Neuron (in vitro differentiated cells): ENCODE data around the gene C1QC.
"Not testable (repeated sequence)": the region's sequence is repeated elsewhere in the genome, so short reads cannot be mapped to it uniquely, and the experiment has no call there.

ENCODE experiments used
- H2AFZ ChIP-seq: one replicate; pipeline ENCODE4 v1.6.1; 2013; ENCODE audit warnings: low read depth, mild to moderate bottlenecking, inconsistent platforms, low read length, moderate library complexity
- H3K27me3 ChIP-seq: one replicate; pipeline ENCODE4 v1.6.1; 2013; ENCODE audit warnings: low read length; ENCODE audit not compliant: insufficient read depth
- H3K36me3 ChIP-seq: one replicate; pipeline ENCODE4 v1.6.1; 2013; ENCODE audit warnings: low read length; ENCODE audit not compliant: insufficient read depth
- H3K4me1 ChIP-seq: one replicate; pipeline ENCODE4 v1.6.1; 2013; ENCODE audit warnings: low read length; ENCODE audit not compliant: insufficient read depth
- H3K4me3 ChIP-seq: 2 replicates; pipeline ENCODE4 v1.5.1; 2013; ENCODE audit warnings: mild to moderate bottlenecking, low read length, moderate library complexity
- H3K9me3 ChIP-seq: one replicate; pipeline ENCODE4 v1.6.1; 2013; ENCODE audit warnings: low read length

Gene C1QC

DNA sequence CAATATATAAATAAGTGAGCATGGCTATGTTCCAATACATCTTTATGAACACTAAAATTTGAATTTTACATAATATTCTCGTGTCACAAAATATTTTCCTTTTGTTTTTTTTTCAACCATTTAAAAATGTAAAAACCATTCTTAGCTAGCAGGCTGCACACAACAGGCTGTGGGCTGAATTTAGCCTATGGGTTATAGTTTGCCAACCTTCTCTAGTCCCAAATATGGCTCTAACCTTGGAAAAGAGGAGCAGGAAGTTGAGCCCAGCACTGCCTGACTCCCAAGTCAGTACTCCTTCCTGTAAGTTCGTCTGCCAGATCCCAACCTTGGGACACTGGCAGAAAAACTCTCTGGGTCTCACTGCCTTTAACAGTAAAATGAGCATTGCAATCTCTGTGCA is 23.0 kb downstream of the C1QC start:
- Histone ChIP-seq H3K36me3 (no peaks in the 10 kb centered on the region), H3K4me3 (no peak overlapping the region), H3K27me3 (peaks cover 6% of the 10 kb centered on the region), H3K4me1 (peaks cover 15% of the 10 kb centered on the region), H3K9me3 (no peaks in the 10 kb centered on the region), H2AFZ (no peak overlapping the region)

GRCh38 chr1:22668840-22669239 is 25.4 kb downstream of the C1QC start:
- not testable (repeated sequence) for H3K9me3 ChIP-seq, H3K36me3 ChIP-seq, H3K27me3 ChIP-seq, H2AFZ ChIP-seq, H3K4me3 ChIP-seq
- H3K4me1 ChIP-seq = peaks cover 31% of the 10 kb centered on the region

- Histone ChIP-seq H3K9me3 (no peaks in the 10 kb centered on the region), H3K4me3 (no peak overlapping the region), H3K36me3 (no peaks in the 10 kb centered on the region), H2AFZ (no peak overlapping the region), H3K4me1 (peaks cover 37% of the 10 kb centered on the region), H3K27me3 (peaks cover 6% of the 10 kb centered on the region)
Observed at GRCh38 chr1:22670352-22670975, 27.0 kb downstream of the C1QC start.

DNA sequence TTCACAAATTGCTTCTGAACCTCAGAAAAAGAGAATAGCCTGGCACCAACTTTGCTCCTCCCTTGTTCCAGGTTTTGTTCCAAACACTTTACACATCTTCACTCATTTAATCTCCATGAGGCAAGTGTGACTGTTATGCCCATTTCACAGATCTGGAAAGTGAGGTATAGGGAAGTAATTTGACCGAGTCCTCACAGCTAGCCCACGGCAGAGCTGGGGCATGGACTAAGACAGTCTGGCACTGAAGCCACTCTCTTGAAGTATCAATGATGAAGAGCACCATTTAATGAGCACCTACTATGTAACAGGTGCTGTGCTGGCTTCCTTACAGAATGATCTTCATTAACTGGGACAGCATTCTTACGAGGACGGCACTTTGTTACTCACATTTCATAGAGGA is 28.6 kb downstream of the C1QC start:
- Histone ChIP-seq H2AFZ (no peak overlapping the region), H3K36me3 (no peaks in the 10 kb centered on the region), H3K27me3 (peaks cover 6% of the 10 kb centered on the region), H3K4me1 (peaks cover 27% of the 10 kb centered on the region), H3K9me3 (no peaks in the 10 kb centered on the region), H3K4me3 (no peak overlapping the region)

DNA sequence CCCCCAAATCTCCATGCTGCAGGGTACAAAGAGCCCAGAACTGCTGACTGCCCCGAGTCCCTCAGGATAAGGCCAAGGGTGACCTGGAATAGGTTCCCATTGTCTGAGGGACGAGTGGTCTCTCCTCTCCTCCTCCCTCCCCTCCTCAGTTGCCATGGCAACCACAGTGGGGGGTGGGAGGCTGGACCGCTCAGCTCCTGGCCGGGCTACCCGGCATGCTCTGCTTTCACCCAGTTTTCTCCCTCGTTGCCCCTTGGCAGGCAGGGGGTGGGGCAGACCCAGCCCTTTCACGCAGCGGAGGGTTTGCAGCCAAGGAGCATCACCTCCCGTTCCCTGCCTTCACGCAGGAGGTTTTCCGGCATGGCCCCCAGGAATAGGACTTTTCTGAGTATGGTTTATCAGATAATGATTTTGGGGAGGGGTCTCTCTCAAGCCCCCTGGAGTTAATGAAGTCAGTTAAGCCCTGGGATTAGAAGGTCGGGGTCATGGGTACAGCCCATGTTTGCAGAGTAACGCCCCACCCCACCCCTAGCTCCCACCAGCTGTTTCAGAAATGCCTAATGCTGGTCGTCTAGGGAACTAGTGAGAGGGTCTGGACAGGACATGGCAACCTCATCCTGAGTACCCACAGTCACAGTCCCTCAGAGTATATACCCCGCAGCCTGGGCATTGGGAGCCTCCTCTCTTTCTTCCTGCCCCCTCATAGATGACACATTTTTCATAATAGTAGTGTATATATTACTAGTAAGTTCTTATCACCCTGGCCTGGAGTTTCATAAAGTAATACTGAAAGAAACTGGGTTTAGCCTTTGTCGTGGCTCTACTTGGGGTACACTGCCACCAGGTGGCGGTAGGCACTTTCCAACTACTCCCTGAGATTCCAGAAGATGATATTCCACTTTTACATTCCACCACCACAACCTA is 30.3 kb downstream of the C1QC start:
- Histone ChIP-seq H3K9me3 (no peaks in the 10 kb centered on the region), H3K4me3 (peak overlapping the region; percentile 25), H3K4me1 (peaks cover 30% of the 10 kb centered on the region)

GRCh38 chr1:22674410-22674749 is 30.9 kb downstream of the C1QC start:
- Histone ChIP-seq H3K27me3 (peaks cover 3% of the 10 kb centered on the region), H3K36me3 (no peaks in the 10 kb centered on the region), H3K4me3 (no peak overlapping the region)

More for the DNA sequence above, 30.3 kb downstream of the C1QC start:
- Histone ChIP-seq H3K27me3 (peaks cover 3% of the 10 kb centered on the region), H2AFZ (peak overlapping the region; percentile 51), H3K36me3 (no peaks in the 10 kb centered on the region)

GRCh38 chr1:22676151-22676550 is 32.7 kb downstream of the C1QC start:
- H3K27me3 ChIP-seq = not testable (repeated sequence)

More at GRCh38 chr1:22674410-22674749, 30.9 kb downstream of the C1QC start:
- no peak overlapping the region for H2AFZ ChIP-seq
- H3K4me1 ChIP-seq = peaks cover 33% of the 10 kb centered on the region
- H3K9me3 ChIP-seq = no peaks in the 10 kb centered on the region

DNA sequence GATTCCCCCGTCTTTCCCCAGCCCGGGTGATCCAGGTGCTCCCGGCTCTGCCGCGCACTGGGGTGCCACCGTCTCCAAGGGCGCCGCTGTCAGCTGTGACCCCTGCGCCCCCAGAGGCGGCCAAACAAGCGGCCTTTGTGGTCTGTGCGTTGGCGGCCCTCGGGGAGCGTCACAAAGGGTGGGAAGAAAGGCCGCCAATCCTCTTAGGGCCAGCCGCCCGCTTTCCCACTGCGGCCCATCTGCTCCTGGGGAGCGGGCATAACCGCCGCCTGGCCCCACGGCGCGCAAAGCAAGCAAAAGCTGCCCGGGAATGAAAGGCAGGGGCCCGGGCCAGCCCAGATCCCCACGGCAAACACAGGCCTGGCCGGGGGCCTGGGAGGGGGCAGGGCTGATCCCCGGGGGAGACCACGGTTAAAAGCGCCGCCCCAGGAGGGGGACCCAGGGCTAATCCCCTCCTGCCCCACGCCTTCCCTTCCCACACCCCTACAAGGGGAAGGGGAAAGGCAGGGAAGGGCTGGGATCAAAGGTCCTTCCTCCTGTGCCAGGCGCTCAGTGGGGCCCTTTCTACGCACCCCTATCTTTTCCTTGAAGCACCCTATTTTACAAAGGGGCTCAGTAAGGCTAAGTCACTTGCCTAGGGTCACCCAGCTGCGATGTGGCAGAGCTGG is 33.6 kb downstream of the C1QC start:
- Histone ChIP-seq H3K4me3 (no peak overlapping the region), H3K9me3 (no peaks in the 10 kb centered on the region), H3K36me3 (no peaks in the 10 kb centered on the region), H3K4me1 (peaks cover 39% of the 10 kb centered on the region), H2AFZ (no peak overlapping the region), H3K27me3 (no peaks in the 10 kb centered on the region)

More at GRCh38 chr1:22676151-22676550, 32.7 kb downstream of the C1QC start:
- H2AFZ ChIP-seq, H3K36me3 ChIP-seq, H3K9me3 ChIP-seq, H3K4me3 ChIP-seq: not testable (repeated sequence)
- peaks cover 39% of the 10 kb centered on the region for H3K4me1 ChIP-seq

- no peak overlapping the region for H2AFZ ChIP-seq
- H3K36me3 ChIP-seq = no peaks in the 10 kb centered on the region
- H3K4me1 ChIP-seq = peaks cover 29% of the 10 kb centered on the region
- no peaks in the 10 kb centered on the region for H3K27me3 ChIP-seq
- no peaks in the 10 kb centered on the region for H3K9me3 ChIP-seq
- no peak overlapping the region for H3K4me3 ChIP-seq
Observed at GRCh38 chr1:22677931-22678896, 34.8 kb downstream of the C1QC start.

DNA sequence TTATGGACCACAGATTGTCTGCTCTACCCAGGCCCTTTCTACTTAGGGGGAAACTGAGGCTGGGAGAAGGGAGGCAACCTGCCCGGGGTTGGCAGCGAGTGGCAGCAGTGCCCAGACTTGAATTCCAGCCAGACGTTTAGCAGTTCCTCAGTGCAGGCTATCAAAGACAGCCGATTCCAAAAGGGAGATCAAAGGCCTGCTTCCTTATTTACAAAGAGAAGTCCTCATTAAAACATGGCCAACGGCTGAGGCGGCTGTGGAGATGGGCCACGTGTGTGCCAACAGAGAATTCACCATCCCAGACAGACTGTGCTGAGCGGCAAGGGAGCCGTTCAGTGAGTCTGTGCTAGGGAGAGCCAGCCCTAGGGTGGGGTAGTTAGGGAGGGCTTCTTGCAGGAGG is 37.3 kb downstream of the C1QC start:
- H3K4me1 ChIP-seq = peaks cover 29% of the 10 kb centered on the region
- H3K27me3 ChIP-seq = no peaks in the 10 kb centered on the region
- H3K36me3 ChIP-seq = no peaks in the 10 kb centered on the region
- H2AFZ ChIP-seq = no peak overlapping the region
- H3K4me3 ChIP-seq = no peak overlapping the region
- no peaks in the 10 kb centered on the region for H3K9me3 ChIP-seq

- H3K9me3 ChIP-seq = no peaks in the 10 kb centered on the region
- H2AFZ ChIP-seq = no peak overlapping the region
- peaks cover 32% of the 10 kb centered on the region for H3K4me1 ChIP-seq
- no peaks in the 10 kb centered on the region for H3K36me3 ChIP-seq
- H3K4me3 ChIP-seq = no peak overlapping the region
- H3K27me3 ChIP-seq = no peaks in the 10 kb centered on the region
Observed at GRCh38 chr1:22681556-22682276, 38.3 kb downstream of the C1QC start.

- no peak overlapping the region for H2AFZ ChIP-seq
- no peaks in the 10 kb centered on the region for H3K27me3 ChIP-seq
- H3K4me3 ChIP-seq = no peak overlapping the region
Observed at GRCh38 chr1:22683547-22683946, 40.1 kb downstream of the C1QC start.

More at GRCh38 chr1:22683547-22683946, 40.1 kb downstream of the C1QC start:
- Histone ChIP-seq H3K4me1 (peaks cover 24% of the 10 kb centered on the region), H3K36me3 (no peaks in the 10 kb centered on the region), H3K9me3 (no peaks in the 10 kb centered on the region)
